Measurements from ENCODE around the gene LDLRAD4.
"Not testable (repeated sequence)": the region's sequence is repeated elsewhere in the genome, so short reads cannot be mapped to it uniquely, and the experiment has no call there.

Gene LDLRAD4

DNA sequence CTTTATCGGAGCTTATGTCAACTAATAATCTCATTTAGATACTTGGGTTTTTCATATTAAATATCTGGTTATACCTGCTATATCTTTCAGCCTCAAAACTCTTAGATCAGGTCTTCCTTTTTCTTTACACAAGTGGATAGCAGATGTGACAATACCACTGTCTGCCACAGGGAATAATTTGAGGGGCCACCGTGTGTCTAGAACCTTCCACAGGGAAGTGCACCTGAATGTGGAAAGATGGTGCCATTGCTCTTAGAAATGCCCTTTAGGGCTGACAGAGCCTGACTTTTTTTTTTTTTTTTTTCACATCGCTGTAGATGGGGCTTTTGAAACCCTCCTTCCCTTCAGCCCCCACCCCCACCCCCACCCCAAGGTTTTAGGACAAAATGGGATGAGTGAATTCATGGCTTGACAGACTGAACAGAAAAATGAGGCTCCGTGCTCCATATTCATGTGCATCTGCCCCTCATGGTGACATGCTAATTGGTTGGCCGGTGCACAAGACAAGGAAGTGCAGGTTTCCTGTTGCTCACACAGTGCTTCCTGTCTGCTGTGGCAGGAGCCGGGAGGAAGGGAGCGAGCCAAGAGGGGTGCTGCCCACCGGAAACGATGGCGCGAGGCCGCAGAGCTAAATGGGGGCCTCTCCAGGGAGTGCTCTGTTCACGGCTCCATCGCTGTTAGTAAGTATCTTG is 246.0 kb downstream of the LDLRAD4 start:
- peak; percentile 56 for DNase-seq (ENCODE audit: low read depth)

DNA sequence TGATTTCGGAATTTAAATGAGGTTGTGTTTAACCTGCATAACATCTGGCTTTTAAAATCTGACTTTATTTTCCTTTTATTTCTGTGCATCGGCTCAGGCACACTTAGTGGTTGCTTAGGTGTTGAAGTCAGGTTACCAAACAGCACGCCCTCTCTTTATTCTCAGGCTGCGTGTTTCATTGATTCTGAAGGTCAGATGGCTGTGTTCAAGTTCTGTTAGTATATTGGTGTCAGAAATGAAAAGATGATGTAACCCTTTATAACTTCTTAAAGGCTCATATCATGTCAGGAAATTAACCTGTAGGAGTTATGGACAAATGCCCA is 246.5 kb downstream of the LDLRAD4 start:
- no peak for DNase-seq (ENCODE audit: low read depth)

DNA sequence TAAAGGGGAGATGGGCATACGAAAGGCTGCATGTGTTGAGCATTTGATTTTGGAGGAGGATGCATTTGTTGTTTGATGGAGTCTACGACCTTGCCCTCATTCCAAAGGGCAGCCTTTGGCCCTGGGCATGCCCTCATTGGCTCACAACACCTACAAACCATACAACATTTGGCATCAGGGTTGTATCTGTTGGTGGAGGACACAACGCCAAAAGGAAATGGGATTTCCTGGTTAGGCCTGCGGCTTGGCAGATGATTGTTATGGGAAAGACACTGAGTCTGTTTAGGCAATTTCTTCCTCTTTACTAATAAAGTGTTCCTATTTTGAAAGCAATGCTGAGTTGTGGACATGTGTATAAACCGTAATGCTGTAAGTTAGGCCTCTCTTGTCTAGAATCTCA is 246.9 kb downstream of the LDLRAD4 start:
- DNase-seq (ENCODE audit: low read depth) = no peak

DNA sequence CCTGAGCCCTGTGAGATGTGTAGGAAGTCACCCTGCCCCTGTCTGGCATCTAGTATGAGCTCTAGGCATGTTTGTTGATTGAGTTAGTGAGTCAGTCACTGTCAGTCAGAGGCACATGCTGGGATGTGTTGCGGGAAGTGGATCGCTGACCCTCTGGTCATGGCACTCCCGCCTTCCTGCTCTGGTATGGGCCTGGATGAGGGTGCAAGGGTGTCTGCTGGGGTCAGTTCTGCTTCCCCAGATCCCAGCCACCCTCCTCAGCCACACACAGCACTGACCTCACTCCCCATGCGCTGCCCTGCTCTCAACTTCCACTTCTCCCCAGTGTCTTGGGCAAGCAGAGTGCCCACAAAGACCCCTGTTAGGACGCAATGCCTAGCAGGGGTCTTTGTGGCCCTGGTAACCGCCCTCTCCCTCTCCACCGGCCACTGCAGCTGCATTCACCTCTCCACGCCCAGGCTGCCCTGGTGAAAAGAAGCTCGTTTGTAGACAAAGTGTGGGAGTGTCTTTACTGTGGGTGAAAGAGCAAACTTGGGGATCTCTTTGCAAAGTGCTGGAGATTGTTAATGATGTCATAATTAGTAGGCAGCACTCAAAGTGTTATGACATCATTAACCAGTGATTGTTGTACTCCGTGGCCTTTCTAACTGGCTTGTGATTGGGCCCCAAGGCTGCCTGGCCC is 252.1 kb downstream of the LDLRAD4 start:
- DNase-seq (ENCODE audit: low read depth) = no peak

DNA sequence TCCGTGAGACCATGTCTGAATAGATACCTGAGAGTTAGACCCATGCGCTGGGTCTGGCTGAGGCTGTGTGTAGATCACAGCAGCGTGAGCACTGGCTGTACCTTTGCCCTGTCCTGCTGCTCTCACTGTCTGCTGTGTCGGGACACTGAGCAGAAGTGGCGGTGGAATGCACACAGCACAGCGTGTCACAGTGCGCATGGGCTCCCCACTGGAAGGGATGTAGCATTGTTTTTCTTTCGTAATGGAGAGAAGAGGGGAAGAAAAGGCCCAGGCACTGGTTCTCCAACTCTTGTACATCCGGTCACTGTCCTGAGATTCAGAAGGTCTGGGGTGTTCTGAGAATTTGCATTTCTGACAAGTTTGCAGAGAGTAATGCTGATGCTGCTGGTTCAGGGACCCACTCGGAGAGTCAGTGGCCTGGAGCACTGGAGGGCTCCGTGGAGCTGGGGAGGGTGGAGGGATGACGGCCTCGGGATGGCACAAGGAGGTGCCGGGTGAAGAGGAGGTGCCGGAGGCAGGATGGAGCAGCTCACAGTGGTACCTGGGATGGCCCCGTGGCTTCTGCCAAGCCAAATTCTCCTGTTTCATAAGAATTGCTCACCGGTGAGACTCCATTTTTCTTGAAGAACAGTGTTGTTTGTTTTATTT is 252.8 kb downstream of the LDLRAD4 start:
- no peak for DNase-seq (ENCODE audit: low read depth)

DNA sequence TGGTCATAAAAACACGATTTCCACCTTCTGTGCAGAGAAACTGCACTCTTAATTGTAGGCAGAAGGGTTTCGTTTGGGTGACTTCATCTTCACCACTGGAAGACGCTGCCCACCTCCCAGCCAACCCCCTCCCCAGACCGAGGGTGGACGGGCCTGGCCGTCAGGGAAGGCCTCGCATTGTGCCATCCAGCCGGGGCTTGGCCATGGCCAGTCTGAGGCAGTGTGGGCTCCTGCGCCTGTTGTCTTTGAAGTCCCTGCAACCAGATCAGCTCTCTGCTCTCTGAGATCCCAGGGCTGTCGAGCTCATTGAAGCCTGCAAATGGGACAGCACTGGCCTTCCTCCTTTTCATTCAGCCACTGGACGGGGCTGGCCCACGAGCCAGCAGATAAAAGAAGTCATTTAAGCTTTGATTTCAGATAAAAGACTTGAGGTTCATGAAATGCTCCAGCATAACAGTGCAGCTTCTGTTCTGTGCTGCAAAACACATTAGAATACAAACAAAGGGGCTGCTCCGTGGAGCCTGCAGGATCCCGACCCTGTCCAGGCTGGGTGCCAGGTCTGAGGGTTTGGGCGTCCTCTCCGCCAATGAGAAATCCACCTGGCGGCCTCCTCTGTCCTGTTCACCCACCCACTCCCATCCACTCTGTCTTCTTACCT is 253.5 kb downstream of the LDLRAD4 start:
- no peak for DNase-seq (ENCODE audit: low read depth)

DNA sequence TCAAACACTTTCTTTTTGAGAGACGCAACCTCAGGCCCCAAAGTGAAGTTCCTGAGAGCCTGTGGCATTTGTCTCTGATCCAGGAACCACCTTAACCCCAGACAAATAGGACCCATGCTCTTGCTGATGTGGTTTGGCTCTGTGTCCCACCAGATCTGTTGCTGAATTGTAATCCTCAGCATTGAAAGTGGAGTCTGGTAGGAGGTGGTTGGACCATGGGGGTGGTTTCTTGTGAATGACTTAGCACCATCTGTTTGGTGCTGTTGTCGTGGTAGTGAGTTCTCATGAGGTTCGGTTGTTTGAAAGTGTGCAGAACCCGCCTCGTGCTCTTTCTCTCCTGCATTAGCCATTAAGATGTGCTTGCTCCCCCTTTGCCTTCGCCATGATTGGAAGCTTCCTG is 255.2 kb downstream of the LDLRAD4 start:
- no peak for DNase-seq (ENCODE audit: low read depth)

DNA sequence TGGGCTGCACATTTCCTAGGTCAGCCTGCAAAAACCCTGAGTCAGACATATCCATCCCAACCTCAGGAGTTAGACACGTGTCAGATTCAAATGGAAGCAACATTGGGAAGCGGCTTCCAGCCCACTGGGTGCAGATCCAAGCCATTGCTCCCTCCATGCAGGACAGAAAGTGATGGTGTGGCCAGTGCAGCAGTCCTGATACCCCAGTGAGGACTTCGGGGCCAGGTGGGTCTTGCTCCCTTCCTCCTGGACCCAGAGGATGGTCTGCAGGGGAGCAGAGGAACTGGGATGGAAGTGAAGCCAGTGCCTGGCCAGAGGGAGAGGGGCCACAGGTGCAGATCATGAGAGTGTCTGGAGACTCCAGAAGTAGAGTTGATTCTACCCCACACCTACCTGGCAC is 255.8 kb downstream of the LDLRAD4 start:
- DNase-seq (ENCODE audit: low read depth) = no peak

DNA sequence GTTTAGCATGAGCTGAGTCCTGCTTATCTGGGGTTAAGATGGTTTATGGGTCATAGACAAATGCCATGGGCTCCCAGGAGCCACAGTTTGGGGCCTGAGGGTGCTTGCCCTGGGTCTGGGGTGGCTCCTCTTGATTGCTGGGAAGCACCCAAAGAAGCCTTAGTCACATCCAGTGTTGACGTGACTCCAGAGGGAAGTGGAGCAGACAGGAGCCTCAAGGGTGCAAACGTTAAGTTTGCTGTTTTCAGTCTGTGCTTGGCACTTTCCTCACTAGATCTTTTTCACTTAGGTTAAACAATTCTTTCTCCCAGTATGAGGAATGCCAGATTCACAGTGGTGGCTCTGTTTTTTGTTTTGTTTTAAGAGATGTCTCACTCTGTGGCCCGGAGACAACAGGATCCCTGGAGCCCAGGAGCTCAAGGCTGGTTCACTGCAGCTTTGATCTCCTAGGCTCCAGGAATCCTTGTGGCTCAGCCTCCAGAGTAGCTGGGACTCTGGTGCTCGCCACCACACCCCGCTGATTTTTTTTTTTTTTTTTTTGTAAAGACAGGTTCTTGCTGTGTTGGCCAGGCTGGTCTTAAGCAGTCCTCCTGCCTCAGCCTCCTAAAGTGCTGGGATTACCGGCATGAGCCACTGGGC is 256.5 kb downstream of the LDLRAD4 start:
- no peak for DNase-seq (ENCODE audit: low read depth)

DNA sequence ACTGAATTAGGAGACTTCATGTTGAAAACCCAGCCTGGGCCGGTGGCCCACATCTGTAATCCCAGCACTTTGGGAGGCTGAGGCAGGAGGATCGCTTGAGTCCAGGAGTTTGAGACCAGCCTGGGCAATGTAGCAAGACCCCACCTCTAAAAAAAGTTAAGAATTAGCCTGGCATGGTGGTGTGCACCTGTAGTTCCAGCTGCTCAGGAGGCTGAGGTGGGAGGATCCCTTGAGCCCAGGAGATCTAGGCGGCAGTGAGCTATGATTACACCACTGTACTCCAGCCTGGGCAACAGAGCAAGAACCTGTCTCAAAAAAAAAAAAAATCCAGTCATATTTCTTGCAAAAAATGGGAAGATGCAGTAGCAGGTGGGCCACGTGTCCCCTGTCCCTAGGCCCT is 257.8 kb downstream of the LDLRAD4 start:
- not testable (repeated sequence) for DNase-seq (ENCODE audit: low read depth)

DNA sequence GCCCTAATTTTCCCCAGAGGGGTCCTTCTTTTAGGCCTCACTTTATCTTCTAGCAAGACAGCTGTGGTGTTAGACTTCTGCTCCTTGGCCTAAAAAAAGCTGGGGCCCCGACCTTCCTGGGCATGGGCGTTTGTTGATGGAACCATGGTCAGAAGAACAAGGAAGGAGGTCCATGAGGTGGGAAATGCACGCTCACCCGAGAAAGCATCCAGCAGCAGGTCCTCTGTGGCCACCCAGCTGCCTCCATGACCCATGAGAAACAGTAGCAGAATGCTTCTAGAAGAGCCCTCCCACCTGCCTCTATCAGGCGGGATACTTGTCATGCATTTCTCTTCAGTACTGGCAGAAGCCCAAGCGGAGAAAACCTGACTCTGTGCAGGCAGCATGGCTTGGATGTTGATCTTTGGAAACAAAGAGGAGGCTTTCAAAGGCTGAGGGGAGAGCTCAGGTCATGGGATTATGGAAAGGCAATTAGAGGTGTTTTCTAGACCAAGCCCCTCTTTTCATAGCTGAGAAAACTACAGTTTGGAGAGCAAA is 258.7 kb downstream of the LDLRAD4 start:
- DNase-seq (ENCODE audit: low read depth) = no peak

DNA sequence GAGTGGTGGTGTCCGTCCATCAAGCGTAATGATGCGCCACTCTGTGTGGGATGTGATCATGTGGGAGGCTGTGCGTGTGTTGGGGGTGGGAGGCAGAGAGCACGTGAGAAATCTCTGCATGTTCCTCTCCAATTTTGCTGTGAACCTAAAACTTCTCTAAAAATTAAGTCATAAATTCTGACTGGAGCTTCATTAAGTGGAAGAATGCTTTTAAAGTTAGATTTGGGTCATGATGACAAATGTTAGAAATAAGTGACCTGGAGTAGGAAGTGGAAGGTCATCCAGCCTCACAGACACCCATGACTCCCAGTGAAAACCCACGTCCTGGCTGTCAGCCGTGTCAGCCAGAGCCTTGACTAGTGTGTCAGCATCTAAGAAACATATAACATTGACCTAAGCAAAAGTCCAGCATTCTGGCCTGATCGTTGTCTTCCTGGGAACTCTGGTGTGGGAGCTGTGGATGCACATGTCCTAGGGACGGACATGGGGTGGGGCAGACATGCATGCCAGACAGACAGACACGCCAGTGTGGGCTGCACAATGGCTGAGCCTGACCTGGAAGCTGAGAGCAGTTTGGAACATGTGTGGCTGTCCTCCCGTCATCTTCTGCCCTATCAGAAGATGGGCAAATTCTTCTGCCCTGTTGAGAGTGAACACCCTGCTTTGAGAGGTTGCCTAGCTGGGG is 262.2 kb downstream of the LDLRAD4 start:
- no peak for DNase-seq (ENCODE audit: low read depth)

DNA sequence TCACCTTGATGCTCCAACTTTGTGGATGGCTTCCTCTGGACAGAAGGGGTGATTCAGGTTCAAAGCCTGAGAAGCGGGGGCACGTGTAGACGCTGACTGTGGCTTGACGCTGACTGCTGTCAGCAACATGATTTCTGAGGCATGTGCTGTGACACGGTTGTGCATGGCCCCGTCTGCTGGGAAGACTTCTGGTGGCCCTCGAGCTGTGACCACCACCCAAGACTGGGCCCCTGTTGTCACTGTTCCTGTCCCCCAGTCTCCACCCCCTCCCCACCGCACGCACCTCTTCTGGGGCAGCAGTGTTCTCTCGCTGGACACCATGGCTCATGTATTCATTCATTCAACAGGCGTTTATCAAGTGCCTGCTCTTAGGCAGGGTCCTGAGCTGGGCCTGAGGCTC is 262.8 kb downstream of the LDLRAD4 start:
- DNase-seq (ENCODE audit: low read depth) = no peak

DNA sequence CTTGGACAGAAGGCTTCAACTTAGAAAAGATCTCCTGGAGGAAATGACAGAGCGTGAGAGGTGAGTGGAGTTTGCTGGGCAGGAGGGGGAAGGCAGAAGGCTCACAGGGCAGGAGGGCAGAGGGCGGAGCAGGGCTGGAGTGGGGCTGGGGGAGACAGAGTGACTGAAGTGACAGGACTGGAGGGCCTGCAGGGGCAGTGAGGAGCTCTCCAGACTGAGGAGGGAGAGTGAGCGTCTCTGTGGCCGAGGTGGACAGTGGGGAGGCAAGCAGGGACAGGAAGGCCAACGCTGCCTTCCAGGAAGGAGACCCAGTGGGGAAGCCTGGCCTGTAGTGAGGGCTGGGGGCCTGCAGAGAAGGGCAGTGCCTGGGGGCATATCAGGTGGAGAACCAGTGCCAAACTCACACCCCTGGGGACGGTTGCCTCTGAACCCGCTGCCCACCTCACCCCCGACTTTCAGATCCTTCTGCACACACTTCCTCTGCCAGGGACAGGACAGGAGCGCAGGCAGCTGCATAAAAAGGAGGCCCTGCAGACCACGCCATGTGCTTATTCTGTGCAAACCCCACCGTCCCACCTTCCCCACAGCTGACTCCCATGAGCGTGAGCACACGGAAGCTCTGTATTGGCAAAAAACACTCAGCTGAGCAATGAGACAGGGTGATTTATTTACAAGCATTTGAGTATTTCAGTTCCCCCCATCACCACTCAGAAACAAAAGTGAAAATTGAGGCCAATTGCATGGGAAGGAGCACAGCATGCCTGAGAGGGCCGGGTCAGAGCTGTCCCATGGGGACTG is 263.5 kb downstream of the LDLRAD4 start:
- DNase-seq (ENCODE audit: low read depth) = no peak

DNA sequence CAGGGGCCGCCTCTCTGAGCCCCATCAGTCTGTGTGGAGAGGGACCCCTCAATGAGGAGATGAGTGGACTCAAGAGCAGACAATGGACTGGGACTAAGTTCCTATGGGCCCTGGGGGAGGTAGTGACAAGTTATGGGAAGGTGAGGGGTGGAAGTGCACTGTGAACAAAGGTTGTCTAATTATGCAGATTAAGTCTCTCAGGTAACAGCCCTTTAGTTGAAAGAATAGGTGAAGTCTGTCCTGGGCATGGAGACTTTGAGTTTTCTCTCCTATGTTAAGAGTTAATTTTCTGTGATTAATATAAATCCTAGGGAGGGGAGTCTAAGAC is 264.0 kb downstream of the LDLRAD4 start:
- DNase-seq (ENCODE audit: low read depth) = no peak

DNA sequence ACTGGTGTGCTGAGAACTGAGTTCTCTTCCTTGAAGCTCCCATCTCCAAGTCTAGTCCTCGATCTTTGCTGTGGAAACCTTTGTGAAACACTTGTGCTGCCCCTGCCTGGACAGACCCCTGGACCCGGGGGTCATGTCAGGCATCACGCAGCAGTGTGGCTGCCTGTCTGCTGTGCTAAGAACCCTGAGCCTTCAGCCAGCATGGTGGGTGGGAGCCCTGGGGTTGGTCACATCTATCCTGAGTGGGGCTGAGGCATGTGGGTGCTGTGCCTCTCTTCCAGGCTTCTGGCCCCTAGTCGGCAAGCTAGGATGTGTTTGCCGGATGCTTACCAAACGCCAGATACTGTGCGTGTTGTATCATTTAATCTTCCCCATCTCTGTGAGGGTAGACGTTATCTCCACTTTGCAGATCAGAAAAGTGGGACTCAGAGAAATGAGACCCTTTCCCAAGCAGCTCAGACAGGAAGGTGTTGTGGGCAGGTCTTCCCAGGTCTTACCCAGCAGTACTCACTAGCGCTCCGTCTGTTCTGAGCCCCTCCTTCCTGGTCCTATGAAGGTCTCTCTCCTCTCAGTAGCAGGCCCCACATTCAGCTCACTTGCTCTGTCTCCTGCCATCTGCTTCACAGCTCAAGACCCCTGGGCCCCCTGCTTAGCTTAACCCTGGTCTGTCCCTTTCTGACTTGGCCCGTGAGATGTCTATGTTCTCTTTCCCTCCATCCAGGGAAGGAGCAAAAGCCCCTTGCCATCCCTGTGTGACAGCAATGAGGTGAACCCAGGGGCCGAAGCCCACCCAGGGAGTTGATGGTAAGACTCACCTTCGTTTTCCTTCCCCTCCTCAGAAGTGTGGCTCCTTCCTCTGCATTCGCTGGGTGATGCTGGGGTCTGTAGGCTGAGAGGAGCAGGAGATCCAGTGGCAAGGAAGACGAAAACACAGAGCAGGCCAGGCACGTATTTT is 265.0 kb downstream of the LDLRAD4 start:
- no peak for DNase-seq (ENCODE audit: low read depth)

DNA sequence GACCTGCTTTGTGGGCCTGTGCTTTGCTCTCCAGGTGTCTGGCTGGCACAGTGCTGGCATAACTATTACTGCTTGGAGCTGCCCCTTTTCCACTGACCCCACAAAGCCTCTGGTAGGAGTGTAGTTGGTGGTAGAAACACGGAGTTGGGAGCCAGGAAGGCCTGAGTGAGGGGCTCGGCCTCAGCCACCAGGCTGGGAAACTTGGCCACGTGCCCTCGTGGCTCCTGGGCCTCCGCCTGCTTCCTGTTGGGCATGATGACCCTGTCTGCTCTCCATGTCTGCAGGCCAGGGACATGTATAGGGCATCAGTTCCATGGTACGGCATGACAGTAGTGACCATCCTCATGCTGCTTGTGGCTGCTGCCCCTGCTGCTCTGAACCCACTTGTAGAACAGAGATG is 266.6 kb downstream of the LDLRAD4 start:
- no peak for DNase-seq (ENCODE audit: low read depth)

DNA sequence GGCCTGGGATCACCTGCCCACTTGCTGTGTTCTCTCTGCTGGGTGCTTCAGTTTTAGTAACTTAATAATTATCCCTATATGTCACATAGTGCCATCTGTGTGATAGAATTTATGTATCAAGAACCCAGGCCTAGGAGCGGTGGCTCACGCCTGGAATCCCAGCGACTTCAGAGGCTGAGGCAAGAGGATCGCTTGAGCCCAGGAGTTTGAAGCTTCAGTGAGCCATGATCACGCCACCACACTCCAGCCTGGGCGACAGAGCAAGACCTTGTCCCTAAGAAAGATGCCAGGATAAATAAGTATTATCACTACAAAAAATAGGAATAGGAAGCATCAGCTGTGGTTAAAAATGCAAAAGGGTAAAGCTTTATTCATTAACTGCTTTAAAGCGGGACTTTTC is 267.0 kb downstream of the LDLRAD4 start:
- no peak for DNase-seq (ENCODE audit: low read depth)

DNA sequence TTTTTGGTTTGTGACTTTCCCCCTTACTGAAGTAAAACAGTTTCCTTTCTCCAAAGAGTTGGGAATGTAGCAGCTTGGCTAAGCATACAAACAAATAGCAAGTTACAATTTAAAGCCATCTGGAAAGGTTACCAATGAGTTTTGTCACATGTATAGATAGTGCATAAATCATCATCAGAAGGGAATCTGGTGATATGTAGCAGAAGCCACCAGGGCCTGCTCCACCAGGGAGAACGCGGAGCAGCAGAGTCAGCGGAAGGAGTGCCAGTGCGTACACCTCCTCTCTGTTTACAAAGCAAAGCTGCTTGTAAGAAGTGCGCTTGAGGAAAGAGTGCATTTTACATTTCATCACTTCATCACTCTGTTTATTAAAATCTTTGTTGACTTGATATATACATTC is 267.7 kb downstream of the LDLRAD4 start:
- no peak for DNase-seq (ENCODE audit: low read depth)

DNA sequence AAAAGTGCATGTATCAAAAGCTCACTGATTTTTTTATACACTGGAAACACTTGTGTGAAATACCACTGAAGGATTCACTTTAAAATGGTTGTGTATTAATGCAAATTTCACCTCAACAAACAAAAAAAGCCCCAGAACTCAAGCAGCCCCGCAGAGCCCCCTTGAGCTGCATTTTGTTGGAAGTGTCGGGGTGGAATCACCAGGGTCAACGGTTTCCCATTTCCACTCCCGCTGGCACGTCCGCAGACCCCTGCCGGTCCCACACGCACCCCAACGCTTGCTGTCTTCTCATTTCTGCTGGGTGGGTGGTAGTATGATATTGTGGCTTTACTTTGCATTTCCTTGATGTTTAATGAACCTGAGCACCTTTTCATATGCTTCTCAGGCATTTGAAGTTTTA is 268.1 kb downstream of the LDLRAD4 start:
- DNase-seq (ENCODE audit: low read depth) = no peak
